ENCODE results near the gene MECR.
"Not testable (repeated sequence)": the region's sequence is repeated elsewhere in the genome, so short reads cannot be mapped to it uniquely, and the experiment has no call there.

The MECR gene

DNA sequence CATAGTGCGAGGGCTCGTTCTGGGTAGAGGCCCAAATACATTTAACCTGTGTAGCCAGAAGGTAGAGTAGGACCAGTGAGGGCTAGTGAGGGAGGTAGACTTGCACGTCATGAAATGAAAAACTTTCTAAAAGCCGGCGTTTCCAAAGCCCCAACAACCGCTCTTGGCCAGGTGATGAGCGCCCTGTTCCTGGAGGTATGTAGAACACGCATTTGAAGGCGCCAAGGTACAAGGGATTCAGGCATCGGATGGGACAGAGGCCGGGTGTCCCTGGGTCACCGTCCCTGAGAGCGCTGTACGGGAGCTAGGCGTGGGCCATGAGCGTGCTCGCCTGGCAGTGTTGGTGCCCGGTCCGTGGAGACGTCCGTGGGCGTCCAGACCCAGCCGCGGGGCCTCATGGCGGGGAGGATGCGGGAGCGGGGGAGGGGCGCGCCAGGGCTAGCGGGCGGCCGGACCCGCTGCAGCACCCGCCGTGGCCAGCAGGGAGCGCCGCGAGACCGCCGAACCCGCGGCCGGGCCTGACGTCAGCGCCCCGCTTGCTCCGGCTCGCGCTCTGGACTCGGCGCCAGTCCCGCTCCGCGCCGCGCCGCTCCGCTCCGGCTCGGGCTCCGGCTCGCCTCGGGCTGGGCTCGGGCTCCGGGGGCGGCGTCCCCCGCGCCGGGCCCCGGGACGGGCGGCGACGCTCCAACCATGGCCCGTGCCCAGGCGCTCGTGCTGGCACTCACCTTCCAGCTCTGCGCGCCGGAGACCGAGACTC is 5.4 kb upstream of the MECR start, which contains the start of gene PTPRU:
Gene PTPRU (plus strand): TSS at position 568 of the 757 bp plus-strand sequence. CDS start 123 bp downstream, at position 691.
- DNase-seq, result peak; percentile 61 to 72 (median 66)

DNA sequence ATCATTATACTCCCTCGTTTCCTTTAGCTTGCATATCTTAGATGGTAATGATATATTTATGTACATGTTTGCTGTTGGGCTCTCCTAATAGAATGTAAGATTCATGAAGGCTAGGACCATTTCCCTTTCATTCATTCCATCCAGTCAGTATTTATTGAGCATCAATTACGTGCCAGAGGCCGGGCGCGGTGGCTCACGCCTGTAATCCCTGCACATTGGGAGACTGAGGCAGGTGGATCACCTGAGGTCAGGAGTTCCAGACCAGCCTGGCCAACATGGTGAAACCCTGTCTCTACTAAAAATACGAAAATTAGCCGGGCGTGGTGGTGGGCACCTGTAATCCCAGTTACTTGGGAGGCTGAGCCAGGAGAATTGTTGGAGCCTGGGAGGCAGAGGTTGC is 4.1 kb upstream of the MECR start:
- not testable (repeated sequence) for DNase-seq

DNA sequence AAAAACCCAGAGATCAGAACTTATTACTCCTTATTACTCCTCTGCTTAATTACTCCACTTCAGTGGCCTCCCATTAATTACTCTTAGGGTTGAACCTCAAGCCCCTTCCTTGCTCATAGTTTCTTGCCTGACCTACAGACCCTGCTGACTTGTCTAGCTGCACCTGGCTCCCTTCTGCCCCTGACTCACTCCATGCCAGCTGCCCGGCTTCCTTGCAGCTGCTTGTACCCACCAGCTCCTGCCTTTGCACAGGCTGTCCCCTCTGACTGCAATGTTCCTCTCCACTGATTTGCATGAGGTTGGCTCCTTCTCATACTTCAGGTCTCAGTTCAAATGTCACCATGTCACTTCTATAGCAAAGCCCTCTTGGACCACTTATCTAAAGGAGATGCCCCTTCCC is 3.7 kb upstream of the MECR start:
- DNase-seq, result no peak

DNA sequence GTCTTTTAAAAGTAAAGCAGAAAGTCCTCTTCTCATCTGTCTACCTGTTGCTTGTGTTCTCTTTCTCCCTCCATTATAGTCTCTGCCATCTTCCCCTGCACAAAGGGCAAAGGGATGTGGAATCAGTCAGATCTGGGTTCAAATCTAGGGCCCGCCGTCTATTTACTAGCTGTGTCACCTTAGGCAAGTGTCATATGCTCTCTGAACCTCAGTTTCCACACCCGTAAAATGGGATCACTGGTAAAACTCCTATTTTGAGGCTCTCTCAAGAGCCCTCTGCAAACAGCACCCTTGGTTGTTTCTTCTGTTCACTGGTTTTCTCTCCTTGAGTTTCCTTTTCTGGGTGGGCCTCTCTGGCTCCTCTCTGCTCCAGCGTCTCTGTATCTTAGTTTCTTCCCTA is 3.0 kb upstream of the MECR start:
- DNase-seq, result no peak

DNA sequence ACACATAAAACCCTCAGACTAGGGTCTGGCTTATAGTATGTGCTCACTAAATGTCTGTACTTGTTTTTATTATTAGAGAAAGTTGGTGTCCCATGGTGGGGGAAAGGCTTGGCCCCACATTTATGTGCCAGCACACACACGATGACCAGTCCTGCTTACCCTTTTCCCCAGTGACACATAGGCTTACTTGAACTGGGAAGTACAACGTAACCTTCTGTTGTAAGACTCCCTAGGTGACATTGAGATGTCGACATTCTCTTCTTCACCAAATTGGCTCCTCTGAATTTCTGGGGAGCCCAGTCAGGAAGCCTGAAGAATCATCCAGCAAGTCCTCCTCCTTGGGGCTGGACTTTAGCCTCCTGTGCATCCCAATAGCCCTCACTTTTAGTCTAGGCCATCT is 1.7 kb upstream of the MECR start:
- DNase-seq, result no peak

DNA sequence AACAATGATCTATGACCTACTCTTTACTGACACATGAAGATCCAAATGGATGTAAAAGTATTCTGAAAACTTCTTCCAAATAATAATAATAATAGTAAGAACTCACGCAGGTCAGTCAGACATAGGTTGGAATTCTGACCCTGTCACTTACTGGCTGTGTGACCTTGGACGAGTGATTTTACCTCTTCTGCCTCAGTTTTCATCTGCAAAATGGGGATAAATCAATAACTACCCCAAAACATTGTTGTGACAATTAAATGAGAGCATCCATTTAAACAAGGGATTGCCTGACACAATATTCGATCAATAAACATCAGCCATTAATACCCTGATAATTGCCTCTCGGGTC is 556 bp downstream of the MECR start:
- DNase-seq, result no peak

DNA sequence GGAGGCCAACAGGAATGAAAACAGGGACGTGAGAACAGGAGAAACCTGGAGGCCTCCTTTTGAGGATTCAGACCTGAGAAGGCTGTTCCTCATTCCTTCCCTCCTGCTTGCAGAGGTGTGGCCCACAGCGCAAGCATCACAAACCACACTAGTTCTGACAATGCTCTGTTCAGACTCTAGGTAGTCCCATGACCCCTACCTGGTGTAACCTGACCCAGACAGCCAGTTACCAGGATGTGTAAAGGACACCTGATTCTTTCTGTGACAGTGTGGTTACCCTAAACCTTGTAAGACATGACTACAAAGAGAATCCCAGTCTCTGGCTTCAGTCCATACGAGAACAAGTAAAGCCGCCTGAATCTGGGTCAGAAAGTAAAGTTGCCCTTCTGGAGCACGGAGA is 3.2 kb downstream of the MECR start:
- no peak for DNase-seq

DNA sequence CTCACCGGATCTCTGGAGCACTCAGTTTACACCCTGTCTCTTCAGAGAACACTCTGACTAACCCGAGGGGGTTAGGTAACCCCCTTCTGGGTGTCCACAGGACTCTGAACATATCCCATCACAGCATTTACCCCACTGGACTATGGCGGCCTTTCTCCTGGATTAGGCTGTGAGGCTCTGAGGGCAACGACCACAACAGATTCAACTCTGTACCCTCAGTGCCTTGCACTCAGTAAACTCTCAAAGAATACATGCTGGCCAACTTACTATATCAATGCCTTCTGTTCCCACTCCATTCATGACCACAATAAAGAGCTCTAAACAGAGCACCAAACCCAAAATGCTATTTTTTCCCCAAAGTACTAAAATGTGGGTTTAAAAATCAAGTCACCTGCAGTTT is 5.4 kb downstream of the MECR start:
- no peak for DNase-seq

DNA sequence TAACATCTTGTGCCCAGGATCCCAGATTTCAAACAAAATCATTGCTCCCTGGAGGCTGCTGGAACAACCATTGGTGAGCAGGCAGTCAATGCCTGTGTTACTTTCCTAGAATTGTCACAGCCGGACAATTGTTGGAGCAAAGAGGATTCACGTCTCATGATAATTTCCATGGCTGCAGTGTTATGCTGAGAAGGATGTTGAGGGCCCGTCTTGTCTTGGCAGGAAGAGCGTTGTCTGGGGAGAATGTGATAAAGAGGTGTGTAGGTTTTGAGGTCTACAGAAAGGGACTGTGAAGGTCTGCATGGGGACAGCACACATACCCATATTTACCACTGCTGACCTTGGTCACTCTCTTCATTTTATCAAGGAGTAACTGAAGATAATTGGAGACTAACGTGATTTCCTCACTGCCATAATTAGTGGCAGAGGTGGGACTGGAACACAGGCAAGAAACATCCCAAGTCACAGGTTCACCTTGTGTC is 6.3 kb downstream of the MECR start:
- DNase-seq, result no peak

DNA sequence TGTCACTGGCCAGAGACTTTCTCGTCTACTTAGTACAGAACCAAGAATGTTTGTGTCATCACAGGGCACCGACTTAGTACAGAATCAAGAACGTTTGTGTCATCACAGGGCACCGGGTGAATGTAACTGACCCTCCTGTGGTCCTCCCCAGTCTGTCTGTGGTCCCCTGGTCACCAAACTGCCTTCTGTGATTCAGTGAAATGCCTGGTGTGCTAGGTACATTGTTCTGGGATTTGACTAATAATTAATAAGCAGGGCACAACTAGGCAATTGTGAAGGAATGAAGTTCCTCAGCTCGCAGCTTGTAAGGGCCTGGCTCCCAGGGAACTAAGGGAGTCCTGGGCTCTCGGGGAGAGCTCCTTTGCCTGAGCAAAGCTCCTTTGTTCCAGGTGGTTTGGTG is 7.2 kb downstream of the MECR start:
- no peak for DNase-seq

DNA sequence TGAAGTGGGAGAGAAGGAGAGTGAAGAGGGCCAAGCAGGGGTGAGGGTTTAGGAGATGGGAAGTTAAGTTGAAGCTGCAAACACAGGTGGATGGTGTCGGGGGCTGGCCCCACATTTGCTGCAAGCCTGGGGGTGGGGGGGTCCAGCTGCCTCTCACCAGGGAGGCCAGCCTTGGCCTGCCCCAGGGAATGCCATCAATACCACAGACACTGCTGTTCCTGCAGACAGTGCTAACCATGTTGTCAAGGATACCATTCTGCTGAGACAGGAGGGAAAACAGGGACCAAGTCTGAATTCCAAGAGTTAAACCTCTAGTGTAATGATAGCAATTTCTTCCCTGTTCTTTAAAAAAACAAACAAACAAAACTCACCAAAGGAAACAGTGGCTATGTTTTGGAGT is 8.0 kb downstream of the MECR start:
- DNase-seq, result no peak

DNA sequence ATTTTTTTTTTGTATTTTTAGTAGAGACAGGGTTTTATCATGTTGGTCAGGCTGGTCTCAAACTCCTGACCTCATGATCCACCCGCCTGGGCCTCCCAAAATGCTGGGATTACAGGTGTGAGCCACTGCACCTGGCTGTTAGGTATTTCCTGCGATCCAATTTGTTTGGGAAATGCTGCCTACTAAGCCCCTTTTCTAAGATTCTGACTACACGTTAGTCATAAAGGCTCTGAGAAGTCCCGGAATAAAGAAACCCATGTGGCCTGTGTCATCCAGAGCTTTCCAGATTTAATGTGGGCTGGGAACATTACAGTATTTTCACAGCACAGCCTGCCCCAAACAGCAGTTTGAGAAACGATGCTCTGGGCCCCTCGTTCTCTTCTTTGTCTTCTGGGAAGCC is 8.5 kb downstream of the MECR start:
- not testable (repeated sequence) for DNase-seq

DNA sequence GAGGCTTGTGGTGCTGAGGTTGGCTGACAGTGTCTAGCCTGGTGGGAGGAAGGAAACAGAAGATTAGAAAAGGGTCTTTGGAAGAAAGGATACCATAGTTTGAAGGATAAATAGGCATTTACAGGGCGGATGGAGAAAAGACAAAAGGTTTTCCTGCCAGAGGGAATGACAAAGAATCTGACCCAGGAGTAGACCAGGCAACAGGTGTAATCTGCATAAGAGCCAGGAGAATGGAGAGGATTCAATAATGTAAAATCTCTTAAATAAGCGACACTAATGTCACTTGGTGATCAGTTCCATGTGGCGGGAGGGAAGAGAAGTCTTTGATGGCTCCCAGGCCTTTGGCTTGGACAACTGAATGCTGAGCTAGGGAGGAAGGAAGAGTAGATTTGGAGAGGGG is 9.4 kb downstream of the MECR start:
- DNase-seq, result no peak

DNA sequence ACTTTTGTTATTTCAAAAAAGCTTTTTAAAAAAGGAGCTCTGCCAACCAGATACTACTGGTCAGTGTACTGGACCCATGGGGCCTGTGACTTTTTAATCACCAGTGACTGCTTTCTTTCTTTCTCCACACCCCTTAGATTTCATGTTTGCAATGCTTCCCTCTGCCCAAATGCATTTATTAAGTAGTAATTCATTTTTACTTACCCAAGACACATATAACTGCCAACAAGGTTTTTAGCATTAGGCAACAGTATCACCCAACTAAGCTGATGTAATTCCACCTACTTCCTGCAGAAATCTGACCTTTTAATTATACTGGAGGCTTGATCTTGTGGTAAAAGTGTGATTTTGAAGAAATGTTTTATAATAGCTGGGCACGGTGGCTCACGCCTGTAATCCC is 12.5 kb downstream of the MECR start:
- DNase-seq, result no peak

DNA sequence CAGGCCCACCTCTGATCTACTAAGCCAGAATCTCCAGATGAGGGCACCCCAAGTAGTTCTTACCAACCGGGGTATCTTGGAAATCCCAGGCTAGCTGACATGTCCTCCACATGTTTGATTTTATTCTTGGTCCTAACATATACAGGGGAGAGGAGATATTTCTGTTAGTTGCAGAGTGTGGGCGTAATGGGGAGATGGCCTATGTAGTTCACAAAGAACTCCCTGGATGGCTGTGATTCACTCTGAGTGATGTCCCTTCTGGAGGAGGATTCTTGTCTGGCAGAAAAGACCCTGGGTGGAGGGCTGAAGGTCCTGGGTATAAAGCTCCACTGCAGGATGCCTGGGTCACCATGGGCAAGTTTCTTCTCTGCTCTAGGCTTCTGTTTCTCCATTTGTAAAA is 13.1 kb downstream of the MECR start:
- no peak for DNase-seq

DNA sequence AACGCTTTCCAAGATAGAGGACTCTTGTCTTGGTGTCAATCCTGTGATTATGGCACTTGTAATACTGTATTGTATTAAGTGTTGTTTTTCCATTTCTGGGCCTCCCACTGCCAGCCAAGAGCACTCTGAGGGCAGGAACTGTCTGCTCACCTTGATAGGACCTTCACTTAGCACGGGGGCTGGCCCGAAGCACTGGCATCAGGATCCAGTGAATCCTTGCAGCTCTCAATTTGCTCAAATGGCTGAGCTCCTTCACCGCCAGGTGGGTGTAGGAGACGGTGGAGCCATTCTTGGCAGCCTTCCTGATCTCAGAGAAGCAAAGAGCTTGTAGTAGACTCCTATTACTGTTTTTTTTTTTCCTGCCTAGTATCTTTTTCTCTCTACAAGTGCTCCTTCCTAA is 17.7 kb downstream of the MECR start:
- DNase-seq, result no peak

DNA sequence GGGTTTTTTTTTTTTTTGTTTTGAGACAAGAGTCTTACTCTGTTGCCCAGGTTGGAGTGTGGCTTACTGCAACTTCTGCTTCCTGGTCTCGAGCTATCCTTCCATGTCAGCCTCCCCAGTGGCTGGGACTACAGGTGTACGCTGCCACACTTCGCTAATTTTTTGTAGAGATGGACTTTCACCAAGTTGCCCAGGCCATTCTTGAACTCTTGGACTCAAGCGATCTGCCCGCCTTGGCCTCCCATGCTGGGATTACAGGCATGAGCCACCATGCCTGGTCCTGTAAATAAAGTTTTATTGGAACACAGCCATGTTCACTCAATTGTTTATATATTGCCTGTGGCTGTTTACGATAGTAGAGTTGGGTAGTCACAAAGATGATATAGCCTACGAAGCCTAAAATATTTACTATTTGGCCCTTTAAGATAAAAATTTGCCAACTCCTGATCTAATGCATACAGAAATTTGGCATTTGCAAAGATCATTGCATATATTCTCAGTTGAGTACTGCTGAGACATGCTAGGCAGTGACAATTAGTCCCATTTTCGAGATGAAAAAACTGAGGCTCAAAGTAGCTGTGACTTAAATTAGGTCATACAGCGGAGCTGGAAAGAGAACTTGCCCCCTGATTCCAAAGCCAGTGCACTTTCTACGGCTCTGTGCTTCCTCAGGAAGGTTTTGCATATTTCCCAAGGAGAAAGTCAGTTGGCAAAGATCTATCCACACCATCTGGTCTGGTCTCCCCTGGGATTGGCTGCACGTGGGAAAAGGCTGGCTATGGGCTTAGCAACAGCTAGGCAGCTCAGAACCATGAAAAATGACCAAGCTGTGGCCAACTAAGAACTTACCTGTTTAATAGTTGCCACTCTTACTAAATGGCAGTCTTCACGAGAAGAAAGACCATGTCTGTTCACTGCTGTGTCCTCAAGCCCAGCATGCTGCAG is 19.4 kb downstream of the MECR start:
- DNase-seq, result no peak

DNA sequence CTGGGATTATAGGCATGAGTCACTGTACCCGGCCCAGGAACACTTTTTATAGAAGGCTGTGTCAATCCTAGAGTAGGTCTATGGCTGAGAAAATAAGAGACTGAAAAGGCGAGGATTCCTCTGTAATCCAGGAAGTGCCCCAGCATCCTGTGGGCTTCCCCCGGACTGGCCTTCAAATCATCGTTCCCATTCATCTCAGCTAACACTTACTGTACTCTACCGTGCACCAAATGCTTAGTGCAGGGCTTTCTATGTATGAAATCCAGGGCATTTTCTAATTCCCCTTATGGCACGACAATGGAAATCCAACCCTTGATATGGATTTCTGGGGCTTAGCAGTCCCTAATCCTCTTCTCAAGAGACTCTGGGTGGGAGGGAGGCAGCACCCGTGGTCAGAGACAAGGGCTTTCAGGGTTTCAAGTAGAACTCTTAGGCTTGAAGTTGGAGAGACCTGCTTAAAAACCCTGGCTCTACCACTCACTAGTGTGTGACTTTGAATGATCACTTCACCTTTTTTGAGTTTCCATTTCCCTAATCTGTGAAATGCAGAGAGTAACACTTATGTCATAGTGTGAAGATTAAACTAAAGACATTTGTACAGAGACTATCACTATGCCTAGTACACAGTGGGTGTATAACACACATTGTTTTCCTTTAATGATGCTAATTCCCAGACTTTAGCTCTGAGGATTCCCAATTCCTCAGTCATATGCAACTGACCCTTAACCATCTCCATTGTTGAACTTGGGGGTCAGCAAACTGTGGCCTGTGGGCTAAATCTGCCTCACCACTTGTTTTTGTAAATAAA is 20.3 kb downstream of the MECR start:
- DNase-seq, result no peak

DNA sequence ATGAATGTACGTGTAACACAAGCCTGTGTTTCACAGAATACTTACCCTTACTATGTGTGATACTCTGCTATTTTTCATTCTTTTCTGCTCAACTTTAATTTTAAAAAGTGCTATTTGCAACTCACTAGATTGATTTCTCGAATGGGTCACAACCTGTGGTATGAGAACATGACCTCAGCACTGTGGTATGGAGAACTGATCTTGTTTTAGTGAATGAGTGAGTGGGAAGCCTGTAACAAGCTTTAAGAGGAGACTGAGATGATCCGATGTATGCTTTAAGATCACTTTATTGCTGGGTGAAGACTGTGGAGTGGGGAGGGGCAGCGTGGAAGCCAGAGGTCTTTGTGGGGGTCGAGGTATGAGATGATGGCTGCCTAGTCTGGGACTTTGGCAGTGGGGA is 21.6 kb downstream of the MECR start:
- no peak for DNase-seq

DNA sequence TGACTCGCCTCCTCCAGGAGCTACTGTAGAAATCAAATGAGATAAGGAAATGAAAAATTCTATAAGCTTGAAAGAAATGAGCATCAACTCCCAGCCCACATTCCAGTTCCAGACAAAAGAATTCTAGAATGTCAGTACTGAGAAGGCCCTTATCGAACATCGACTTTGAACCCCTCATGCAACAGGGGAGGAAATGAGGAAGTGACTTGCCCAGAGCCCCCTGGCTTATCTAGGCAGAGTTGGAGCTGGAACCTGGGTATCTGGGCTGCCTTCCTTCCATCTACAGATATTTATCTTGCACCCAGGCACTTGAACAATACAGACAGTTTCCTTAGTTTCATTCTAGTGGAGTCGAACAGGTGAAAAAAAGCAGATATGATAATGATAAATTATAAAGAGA is 22.3 kb downstream of the MECR start:
- no peak for DNase-seq

DNA sequence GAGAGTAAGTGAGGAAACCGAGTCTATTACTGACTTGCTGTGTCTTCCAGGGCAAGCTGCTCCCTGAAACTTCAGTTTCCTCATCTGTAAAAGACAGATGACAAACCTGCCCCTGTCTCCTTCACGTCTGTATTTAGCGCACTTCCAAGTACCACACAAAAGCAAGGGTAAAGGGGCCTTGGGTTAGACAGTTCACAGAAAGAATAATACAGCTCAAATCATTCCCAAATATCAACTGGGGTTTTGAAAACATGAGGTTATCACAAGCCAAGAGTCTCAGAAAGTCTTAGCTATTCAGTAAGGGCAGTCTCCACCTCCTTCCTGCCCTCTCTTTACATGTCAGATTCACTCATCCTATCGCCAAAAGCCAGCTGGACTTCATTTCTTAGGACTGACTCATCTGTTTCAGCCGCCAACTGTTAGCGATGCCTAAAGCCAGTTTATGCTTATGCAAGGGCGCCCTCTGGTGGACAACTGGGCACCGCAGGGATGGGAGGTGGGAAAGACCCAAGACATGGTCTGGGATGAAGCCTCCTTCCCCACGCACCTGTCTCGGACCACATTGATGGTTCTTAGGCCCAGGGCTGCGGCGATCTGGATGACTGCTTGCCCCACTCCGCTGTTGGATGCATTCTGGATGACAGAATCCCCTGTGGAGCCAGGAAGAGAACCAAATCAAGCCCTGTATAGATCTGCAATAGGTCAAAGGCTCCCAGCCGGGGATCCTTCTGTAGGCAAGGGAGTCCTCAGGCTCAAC is 28.0 kb downstream of the MECR start:
- peak; percentile 59 to 87 (median 82) for DNase-seq

DNA sequence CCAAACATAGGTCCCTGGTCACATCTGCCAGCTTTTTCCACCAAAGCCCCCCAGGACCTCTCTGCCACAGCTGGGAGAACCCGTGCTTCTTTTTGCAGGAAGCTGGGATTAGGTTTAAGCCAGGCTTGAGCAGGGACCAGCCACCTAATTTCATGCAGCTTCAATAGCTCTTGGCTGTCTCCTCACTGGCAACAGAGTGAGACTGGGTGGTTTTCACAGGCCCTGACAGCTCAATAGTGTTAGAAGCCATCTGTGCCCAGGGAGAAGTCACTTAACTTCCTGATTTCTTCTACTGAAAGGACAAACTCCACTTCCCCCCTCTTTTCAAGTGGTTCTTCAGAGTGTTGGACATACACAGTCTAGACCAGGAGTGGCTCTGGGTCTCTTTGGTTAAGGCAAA is 28.7 kb downstream of the MECR start:
- DNase-seq, result no peak
